GM12864 (cell line): Measurements from ENCODE around the gene SURF2.

Source experiments
- DNase-seq: peaks from one replicate; pipeline ENCODE4 v3.0.0-alpha.2; 2011; ENCODE audit warnings: low read depth
- H3K4me3 ChIP-seq: 2 replicates; pipeline ENCODE4 v1.5.1; 2011; ENCODE audit warnings: mild to moderate bottlenecking, low read depth, low read length, control low read depth
- CTCF ChIP-seq: IDR thresholded peaks from 2 replicates; pipeline ENCODE4 v1.5.1; 2011; ENCODE audit warnings: low read depth, mild to moderate bottlenecking, moderate library complexity, low read length, control low read depth, inconsistent platforms; ENCODE audit errors: missing control alignments

Gene SURF2

GRCh38 chr9:133355881-133356357 lies 431 bp upstream of the SURF2 start:
- no peak for TF ChIP-seq CTCF
- peak overlapping the region; percentile 61 for H3K4me3 ChIP-seq
- DNase-seq = no peak

- TF ChIP-seq CTCF = no peak
- DNase-seq = no peak
- no peak overlapping the region; the same call in 1 of the 2 replicates for H3K4me3 ChIP-seq
Observed at GRCh38 chr9:133357656-133358055, 1.3 kb downstream of the SURF2 start.

- no peak overlapping the region for H3K4me3 ChIP-seq
- DNase-seq = no peak
Observed at GRCh38 chr9:133359399-133360175, 3.2 kb downstream of the SURF2 start.

GRCh38 chr9:133360400-133361393 lies 4.3 kb downstream of the SURF2 start:
- TF ChIP-seq CTCF = no peak
- DNase-seq = no peak
- no peak overlapping the region for H3K4me3 ChIP-seq

More at GRCh38 chr9:133359399-133360175, 3.2 kb downstream of the SURF2 start:
- TF ChIP-seq CTCF = peak; percentile 19

GRCh38 chr9:133361507-133362092 lies 5.2 kb downstream of the SURF2 start:
- no peak overlapping the region for H3K4me3 ChIP-seq
- DNase-seq = no peak
- no peak for TF ChIP-seq CTCF

- no peak for DNase-seq
- no peak overlapping the region for H3K4me3 ChIP-seq
- no peak for TF ChIP-seq CTCF
Observed at GRCh38 chr9:133362359-133363044, 6.2 kb downstream of the SURF2 start.
